HepG2 (cell line): Measurements from ENCODE around the gene IGIP. TPM values are rescaled to one million over a fixed set of nuclear protein-coding genes. Genes with fewer than 3 reads are reported as not detected.

Source experiments
- ATAC-seq: fragments of 200-7000 bp; cut with Tn5 transposase; 3 replicates; pipeline ENCODE4 v1.9.1; 2020; ENCODE audit warnings: mild to moderate bottlenecking, moderate library complexity
- BruUV-seq: library from RNA; stranded (reverse); fragments of 400-500 nt; replicated peaks from 2 replicates; lab custom pipeline; 2021; lab: Mats Ljungman, UMichigan
- CTCF ChIA-PET: fragments of 300-600 bp; formaldehyde crosslinking; extraction: SDS; loops from one replicate; lab custom pipeline; 2021; ENCODE audit warnings: low total read pairs, inconsistent platforms, low intra/inter-chr PET ratio; lab: Yijun Ruan, JAX
- POLR2A ChIA-PET: fragments of 350-600 bp; sonication (Branson Sonifier 250); formaldehyde crosslinking; loops from one replicate; lab custom pipeline; 2020; ENCODE audit warnings: antibody characterized with exemption, inconsistent platforms; lab: Yijun Ruan, JAX
- DNase-seq: peaks from one replicate; pipeline ENCODE4 v3.0.0-alpha.2; 2015; ENCODE audit warnings: low spot score
- FAIRE-seq: peaks from 3 replicates; lab custom pipeline; 2011; peaks lifted over from hg19 to GRCh38; lab: Jason Lieb, UNC
- H2AFZ ChIP-seq: one replicate; pipeline ENCODE4 v1.6.1; 2011; ENCODE audit warnings: low read length, inconsistent platforms
- H3K27ac ChIP-seq: fragments of 300-600 bp; 3 replicates; pipeline ENCODE4 v1.8.0; 2011; ENCODE audit warnings: mixed run types, mild to moderate bottlenecking, mixed read lengths, low read length, inconsistent platforms; ENCODE audit not compliant: insufficient read depth; ENCODE audit errors: extremely low read length
- H3K27me3 ChIP-seq, 2 experiments: fragments of 200-600 bp in 1 of 2; 2 replicates in 1 of 2; 3 replicates in 1 of 2; pipeline versions ENCODE4 v1.6.0 to v1.8.0; 2011; ENCODE audit warnings: low read length in 2 of 2, mild to moderate bottlenecking in 2 of 2, moderate library complexity in 2 of 2, inconsistent platforms in 1 of 2; ENCODE audit not compliant: insufficient read depth in 2 of 2, control insufficient read depth in 1 of 2
- H3K36me3 ChIP-seq, 2 experiments: fragments of 200-600 bp in 1 of 2; replicated peaks in 1 of 2; 2 replicates in 1 of 2; 3 replicates in 1 of 2; pipeline versions ENCODE4 v1.5.1 to v1.8.0; 2011; ENCODE audit warnings: low read length in 2 of 2, inconsistent platforms in 1 of 2; ENCODE audit not compliant: insufficient read depth in 2 of 2, control insufficient read depth in 1 of 2
- H3K4me1 ChIP-seq: 2 replicates; pipeline ENCODE4 v1.5.1; 2012; ENCODE audit warnings: low read length, inconsistent platforms; ENCODE audit not compliant: insufficient read depth
- H3K4me2 ChIP-seq: 2 replicates; pipeline ENCODE4 v1.6.0; 2011; ENCODE audit warnings: low read depth, low read length, inconsistent platforms
- H3K4me3 ChIP-seq, 3 experiments: fragments of 200-600 bp in 1 of 3; sonication (generic), shearing (Covaris generic) in 1 of 3; replicated peaks in 1 of 3; 2 replicates each; pipeline ENCODE4 v1.5.1; 2011 to 2016; ENCODE audit warnings: low read length in 3 of 3, inconsistent platforms in 2 of 3, low read depth in 2 of 3, mild to moderate bottlenecking in 2 of 3, control low read depth in 1 of 3, mixed read lengths in 1 of 3; ENCODE audit not compliant: insufficient read depth in 1 of 3
- H3K79me2 ChIP-seq: one replicate; pipeline ENCODE4 v1.6.1; 2011; ENCODE audit warnings: low read length, inconsistent platforms; ENCODE audit not compliant: insufficient read depth
- H3K9ac ChIP-seq: 2 replicates; pipeline ENCODE4 v1.6.0; 2011; ENCODE audit warnings: mild to moderate bottlenecking, low read depth, low read length, inconsistent platforms; ENCODE audit not compliant: insufficient read depth
- H3K9me3 ChIP-seq: 2 replicates; pipeline ENCODE4 v1.5.1; 2012; ENCODE audit warnings: mild to moderate bottlenecking, low read length
- H4K20me1 ChIP-seq: 2 replicates; pipeline ENCODE4 v1.6.0; 2011; ENCODE audit warnings: inconsistent platforms, mild to moderate bottlenecking, low read length, moderate library complexity; ENCODE audit not compliant: insufficient read depth
- AGO1 ChIP-seq: fragments of 200-400 bp; formaldehyde crosslinking; IDR thresholded peaks from 2 replicates; pipeline ENCODE4 v1.6.1; 2017; ENCODE audit warnings: mild to moderate bottlenecking, low read depth, low read length, moderate library complexity; ENCODE audit not compliant: poor library complexity, severe bottlenecking
- AKAP8 ChIP-seq: sonication (generic); formaldehyde crosslinking; IDR thresholded peaks from 2 replicates; pipeline ENCODE4 v1.5.1; 2020; ENCODE audit warnings: mild to moderate bottlenecking, missing genetic modification reagents
- CTCF ChIP-seq: sonication (generic); formaldehyde crosslinking; IDR thresholded peaks from 2 replicates; pipeline ENCODE4 v1.5.0; 2020; ENCODE audit warnings: mild to moderate bottlenecking, missing genetic modification reagents, moderate library complexity
- GATAD2A ChIP-seq: IDR thresholded peaks from 2 replicates; pipeline ENCODE4 v1.6.1; 2016
- KDM5A ChIP-seq: fragments of 200-600 bp; sonication (generic); IDR thresholded peaks from 2 replicates; pipeline ENCODE4 v1.7.0; 2018; ENCODE audit warnings: antibody characterized with exemption, mild to moderate bottlenecking, low read length, borderline replicate concordance
- MAFF ChIP-seq: IDR thresholded peaks from 2 replicates; pipeline ENCODE4 v1.6.1; 2011; ENCODE audit warnings: low read depth, low read length, improper control_type of control experiment
- MAFK ChIP-seq, 2 experiments: IDR thresholded peaks in 1 of 2; conservative IDR thresholded peaks in 1 of 2; 2 replicates each; pipeline ENCODE4 v1.6.1; 2011; ENCODE audit warnings: improper control_type of control experiment in 2 of 2, low read length in 2 of 2
- NFE2L2 ChIP-seq: fragments of 150-350 bp; IDR thresholded peaks from 2 replicates; pipeline ENCODE4 v1.6.1; 2014; ENCODE audit warnings: low read length
- PLRG1 ChIP-seq: fragments of 450-650 bp; conservative IDR thresholded peaks from 2 replicates; pipeline ENCODE4 v1.6.1; 2016
- RCOR2 ChIP-seq: IDR thresholded peaks from 2 replicates; pipeline ENCODE4 v1.6.1; 2016; ENCODE audit warnings: missing biosample characterization, missing genetic modification reagents
- STAG1 ChIP-seq: sonication (generic); formaldehyde crosslinking; IDR thresholded peaks from 2 replicates; pipeline ENCODE4 v1.4.0; 2020; ENCODE audit warnings: missing genetic modification reagents
- ZNF280B ChIP-seq: sonication (generic); formaldehyde crosslinking; IDR thresholded peaks from 2 replicates; pipeline ENCODE4 v1.5.0; 2020; ENCODE audit warnings: missing genetic modification reagents, mild to moderate bottlenecking, borderline replicate concordance
- ZNF329 ChIP-seq: sonication (generic); formaldehyde crosslinking; IDR thresholded peaks from 2 replicates; pipeline ENCODE4 v1.9.0; 2021; ENCODE audit warnings: low read depth, mild to moderate bottlenecking, missing genetic modification reagents
- WGBS: methylation state at CpG from one replicate; pipeline ENCODE4 v1.1.6; 2017; ENCODE audit warnings: low lambda C conversion rate; 5-methylcytosine and 5-hydroxymethylcytosine counted together
- in situ Hi-C: cut with HindIII; loops from 2 replicates; pipeline ENCODE4 v1.10.0; 2017; ENCODE audit warnings: low pct_unique_long_range_greater_than_20kb; ENCODE audit not compliant: extremely low pct_ligation_motif_present
- intact Hi-C: fragments of 100-400 bp; cut with micrococcal nuclease; formaldehyde crosslinking; loops from one replicate; pipeline ENCODE4 v1.10.0; 2022; ENCODE audit not compliant: unreplicated experiment
- polyA plus RNA-seq, 8 experiments: library from polyadenylated mRNA; depleted of rRNA in 3 of 8; stranded (reverse) in 7 of 8; unstranded in 1 of 8; fragments of >200 nt; fragmentation: Illumina TruSeq in 4 of 8; extraction: Trizol in 4 of 8; gene quantifications; 2 replicates each; pipeline versions ENCODE4 v1.2.1 to v1.2.3, GENCODE V29; 2011 to 2016; ENCODE audit warnings: low read depth in 4 of 8, missing spikeins in 1 of 8, mixed read lengths in 1 of 8; ENCODE audit not compliant: insufficient read depth in 1 of 8
- total RNA-seq, 5 experiments: library from RNA; depleted of rRNA; stranded (reverse); fragments of >200 nt; fragmentation: Illumina TruSeq; extraction: Trizol; gene quantifications; 2 replicates each; pipeline ENCODE4 v1.2.3, GENCODE V29; 2016; ENCODE audit warnings: low read depth in 1 of 5
- TF ChIP-seq, protein P1 (sequence below), 2 experiments: sonication (generic) in 1 of 2; formaldehyde crosslinking in 1 of 2; IDR thresholded peaks; 2 replicates each; pipeline versions ENCODE4 v1.4.0 to v1.6.1; 2016 to 2020; ENCODE audit warnings: borderline replicate concordance in 1 of 2, low read depth in 1 of 2, mild to moderate bottlenecking in 1 of 2, missing genetic modification reagents in 1 of 2
- TF ChIP-seq, protein P2 (sequence below): IDR thresholded peaks from 2 replicates; pipeline ENCODE4 v1.6.1; 2016; ENCODE audit warnings: missing genetic modification reagents, missing compliant biosample characterization

Gene IGIP
- total and polyA plus RNA-seq, 2 of the 13 experiments (the other 11 are each of a cell fraction or from before 2014, with no cell fraction given), result 1.7 to 2.1 TPM

GRCh38 chr5:140169410-140169809, 43.7 kb downstream of the IGIP start (continued):
- TF ChIP-seq CTCF (CRISPR knock-in tag), result peak; percentile 50
- TF ChIP-seq AKAP8 (CRISPR knock-in tag), result no peak
- TF ChIP-seq MAFF, result 0 out of 2 replicates have a peak, but pooled peaks have one; percentile 43
- no peak for TF ChIP-seq ZNF329 (CRISPR knock-in tag)
- no peak for TF ChIP-seq AGO1
- peak; percentile 49 to 78 for TF ChIP-seq MAFK (conservative IDR thresholded peaks at IDR 0.05 in 1 of 2, IDR thresholded peaks at IDR 0.05 in 1 of 2; ENCODE audit: low read length in 2 of 2)
- TF ChIP-seq STAG1 (CRISPR knock-in tag), result peak; percentile 48

- H3K4me2 ChIP-seq, result peak overlapping the region; percentile 52
- H3K9me3 ChIP-seq, result no peaks in the 10 kb centered on the region
- no peak overlapping the region for H3K4me3 ChIP-seq
- ATAC-seq (peak; percentile 3; the same call in 1 of the 3 replicates), FAIRE-seq (peak; percentile 39), DNase-seq (peak; percentile 63)
- ChIA-PET POLR2A (no interaction called here), CTCF (no interaction called here)
- no peaks in the 10 kb centered on the region for H4K20me1 ChIP-seq
- peaks cover 11% of the 10 kb centered on the region for H3K79me2 ChIP-seq
- H3K36me3 ChIP-seq, result no peaks in the 10 kb centered on the region
- BruUV-seq, result no TSS peak
- WGBS, result 4% methylated on average over 2 of the region's 2 CpGs
- peak overlapping the region; percentile 4; the same call in 1 of the 2 replicates for H3K9ac ChIP-seq
- peak overlapping the region; percentile 36 for H3K27ac ChIP-seq
- H2AFZ ChIP-seq, result no peak overlapping the region
- intact Hi-C loops, result loop anchor here (5.0 to 10.0 kb wide), 2 partner anchors 175 to 542 kb away; partner anchors contain the start of gene HBEGF
- H3K4me1 ChIP-seq, result peaks cover 50% of the 10 kb centered on the region
- H3K27me3 ChIP-seq, result no peaks in the 10 kb centered on the region; a peak in 1 of 5 replicates
- in situ Hi-C loops, result no loop called here
- TF ChIP-seq RCOR2 (CRISPR knock-in tag), result no peak
- no peak for TF ChIP-seq NFE2L2
- TF ChIP-seq ZNF280B (CRISPR knock-in tag), result no peak
- no peak for TF ChIP-seq KDM5A
- TF ChIP-seq GATAD2A (CRISPR knock-in tag), result peak; percentile 50; the same call in 1 of the 2 replicates
- TF ChIP-seq, protein P1, sequence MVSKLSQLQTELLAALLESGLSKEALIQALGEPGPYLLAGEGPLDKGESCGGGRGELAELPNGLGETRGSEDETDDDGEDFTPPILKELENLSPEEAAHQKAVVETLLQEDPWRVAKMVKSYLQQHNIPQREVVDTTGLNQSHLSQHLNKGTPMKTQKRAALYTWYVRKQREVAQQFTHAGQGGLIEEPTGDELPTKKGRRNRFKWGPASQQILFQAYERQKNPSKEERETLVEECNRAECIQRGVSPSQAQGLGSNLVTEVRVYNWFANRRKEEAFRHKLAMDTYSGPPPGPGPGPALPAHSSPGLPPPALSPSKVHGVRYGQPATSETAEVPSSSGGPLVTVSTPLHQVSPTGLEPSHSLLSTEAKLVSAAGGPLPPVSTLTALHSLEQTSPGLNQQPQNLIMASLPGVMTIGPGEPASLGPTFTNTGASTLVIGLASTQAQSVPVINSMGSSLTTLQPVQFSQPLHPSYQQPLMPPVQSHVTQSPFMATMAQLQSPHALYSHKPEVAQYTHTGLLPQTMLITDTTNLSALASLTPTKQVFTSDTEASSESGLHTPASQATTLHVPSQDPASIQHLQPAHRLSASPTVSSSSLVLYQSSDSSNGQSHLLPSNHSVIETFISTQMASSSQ (IDR thresholded peaks at IDR 0.05; ENCODE audit: low read depth), result no peak
- TF ChIP-seq, protein P1 (CRISPR knock-in tag; IDR thresholded peaks at IDR 0.05; ENCODE audit: borderline replicate concordance), result no peak
- TF ChIP-seq, protein P2, sequence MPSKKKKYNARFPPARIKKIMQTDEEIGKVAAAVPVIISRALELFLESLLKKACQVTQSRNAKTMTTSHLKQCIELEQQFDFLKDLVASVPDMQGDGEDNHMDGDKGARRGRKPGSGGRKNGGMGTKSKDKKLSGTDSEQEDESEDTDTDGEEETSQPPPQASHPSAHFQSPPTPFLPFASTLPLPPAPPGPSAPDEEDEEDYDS, result no peak
- no peak for TF ChIP-seq PLRG1
Measured at GRCh38 chr5:140172483-140172882, 46.7 kb downstream of the IGIP start.
